Suppressor macrophage treated with lipopolysaccharide for 4 hours (primary cell): Measurements from ENCODE around the gene LGALSL.

ENCODE experiments used
- DNase-seq: peaks from one replicate; pipeline ENCODE4 v3.0.0-alpha.2; 2020

LGALSL gene

DNA sequence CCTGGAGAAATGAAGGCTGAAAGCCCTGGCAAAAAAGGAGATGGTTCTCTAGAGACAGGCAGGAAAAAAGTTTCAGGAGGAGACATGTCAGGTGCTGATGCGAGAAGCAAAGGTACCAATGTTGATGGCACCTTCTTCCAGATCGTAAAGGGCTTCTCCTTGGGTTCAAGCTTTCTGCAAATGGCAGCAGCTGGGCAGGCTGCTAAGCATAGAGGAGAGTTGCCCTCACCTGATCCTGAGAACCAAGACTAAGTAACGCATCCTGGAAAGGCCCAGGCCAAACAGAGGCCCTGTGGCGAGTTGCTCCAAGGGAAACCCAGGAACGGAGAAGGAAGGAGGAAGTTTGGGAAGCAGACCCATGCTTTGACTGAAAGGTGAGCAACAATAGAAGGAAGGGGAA, 46.6 kb downstream of the LGALSL start:
- DNase-seq = no peak

DNA sequence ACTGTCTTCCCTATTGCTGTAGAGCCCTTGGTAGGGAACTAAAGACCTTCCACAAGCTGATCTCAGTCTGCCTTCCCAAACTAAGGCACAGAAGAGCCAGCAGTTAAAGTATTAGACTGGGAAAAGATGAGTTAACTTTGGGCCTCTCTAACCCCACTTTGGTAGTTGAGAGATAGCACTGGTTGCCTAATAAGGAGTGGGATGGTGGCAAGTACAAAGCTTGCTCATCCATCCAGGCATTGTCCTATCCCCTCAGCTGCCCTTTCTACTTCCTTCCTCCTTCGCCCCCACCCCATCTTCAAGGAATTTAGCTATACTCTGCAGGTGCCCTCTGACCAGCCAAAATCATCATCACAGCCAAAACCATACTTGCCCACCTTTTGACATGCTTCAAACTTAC, 48.0 kb downstream of the LGALSL start:
- peak; percentile 53 for DNase-seq

DNA sequence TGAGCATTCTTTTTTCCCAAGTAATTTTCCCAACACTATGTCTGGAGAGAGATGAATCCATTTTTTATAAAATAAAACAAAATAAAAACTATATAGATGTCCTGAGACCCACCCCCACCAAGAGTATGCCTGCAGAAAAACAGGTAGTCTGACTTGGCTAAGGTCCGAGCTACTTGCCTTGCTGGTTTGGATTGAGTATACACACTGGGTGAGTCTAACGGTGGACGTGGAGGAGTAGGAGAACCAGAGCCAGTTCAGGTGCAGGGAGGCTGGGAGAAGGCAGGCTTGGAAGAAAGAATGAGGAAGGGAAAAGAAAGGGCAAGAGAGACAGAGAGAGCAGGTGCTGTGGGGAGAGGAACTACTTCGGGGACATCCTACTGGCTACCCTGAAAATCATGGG, 48.9 kb downstream of the LGALSL start:
- no peak for DNase-seq

DNA sequence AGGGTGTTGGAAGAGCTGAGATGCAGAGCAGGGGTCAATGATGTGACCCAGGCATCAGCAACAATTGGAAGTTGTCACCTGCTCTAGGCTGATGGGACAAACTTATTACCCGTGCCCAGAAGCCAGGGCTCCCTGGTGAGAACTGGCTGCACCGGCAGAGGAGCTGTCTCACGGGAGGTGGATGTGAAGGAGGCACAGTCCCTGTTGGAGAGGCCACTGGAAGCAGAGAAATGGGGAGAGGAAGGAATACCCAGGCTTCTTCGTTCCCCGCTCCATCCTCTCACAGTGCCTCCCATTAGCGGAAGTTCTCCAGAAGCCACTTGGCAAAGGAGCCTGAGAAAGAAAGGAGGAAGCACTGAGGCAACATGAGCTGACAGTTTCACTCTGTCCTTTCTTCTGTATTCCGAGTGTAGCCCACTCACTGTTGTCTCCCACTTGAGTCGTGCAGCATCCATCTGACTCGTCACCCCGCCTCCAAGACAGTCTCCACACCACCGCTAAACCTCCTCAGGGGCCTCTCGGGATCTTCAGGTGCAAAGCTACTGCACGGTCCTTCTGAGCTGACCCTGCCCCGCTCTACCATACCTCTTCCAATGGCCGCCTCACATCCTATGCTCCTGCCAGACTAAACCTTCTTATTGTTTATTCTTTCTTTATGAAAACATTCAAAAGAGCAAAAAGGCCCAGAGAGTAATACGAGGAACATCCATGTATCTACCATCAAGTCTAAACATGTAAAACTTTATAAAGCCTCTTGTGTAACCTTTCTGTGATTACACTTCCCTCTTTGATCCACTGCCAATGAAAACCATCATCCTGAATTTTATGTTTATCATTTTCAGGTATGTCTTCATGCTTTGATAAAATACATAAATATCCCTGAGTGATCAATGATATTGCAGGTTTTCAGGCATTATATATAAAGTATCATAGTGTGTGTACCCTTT, 51.1 kb downstream of the LGALSL start:
- peak; percentile 80 for DNase-seq

DNA sequence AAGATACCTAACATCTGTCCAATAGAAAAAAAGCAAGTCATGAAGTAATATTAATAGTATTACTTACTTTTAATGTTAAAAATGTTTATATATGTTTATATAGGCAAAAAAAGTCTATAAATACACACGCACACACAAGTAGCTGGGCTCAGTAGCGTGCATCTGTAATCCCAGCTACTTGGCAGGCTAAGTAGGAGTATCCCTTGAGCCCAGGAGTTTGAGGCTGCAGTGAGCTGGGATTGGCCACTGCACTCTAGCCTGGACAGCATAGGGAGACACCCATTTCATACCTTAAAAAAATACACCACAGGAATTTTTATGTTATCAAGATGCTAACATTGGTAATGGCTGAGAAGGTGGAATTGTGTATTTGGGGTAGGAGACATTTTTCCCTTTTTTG, 52.7 kb downstream of the LGALSL start:
- DNase-seq = no peak
